NCI-H1694 treated with DMSO at 0.1 percent for 48 hours (cell line): ENCODE measurements around the gene RGL3.
"Not testable (repeated sequence)": the region's sequence is repeated elsewhere in the genome, so short reads cannot be mapped to it uniquely, and the experiment has no call there.

Experiments used
- DNase-seq: peaks from one replicate; lab custom pipeline; 2025; lab: John Stamatoyannopoulos, UW

The RGL3 gene

GRCh38 chr19:11418549-11419506 is at the start of gene RGL3:
Gene RGL3 (minus strand): TSS chr19:11419314. CDS start chr19:11419278, 36 bp downstream.
- no peak for DNase-seq

- DNase-seq = not testable (repeated sequence)
These were observed 49.2 kb upstream of the RGL3 start for GRCh38 chr19:11468266-11468845.

GRCh38 chr19:11465600-11465999 is 46.5 kb upstream of the RGL3 start:
- DNase-seq = no peak

- DNase-seq = no peak
These were observed 45.5 kb upstream of the RGL3 start for GRCh38 chr19:11464333-11465265.

- no peak for DNase-seq
These were observed 44.3 kb upstream of the RGL3 start for GRCh38 chr19:11463391-11463790.

- no peak for DNase-seq
These were observed 42.3 kb upstream of the RGL3 start for GRCh38 chr19:11461453-11461852.

- DNase-seq = no peak
These were observed 41.1 kb upstream of the RGL3 start for GRCh38 chr19:11460207-11460606.

- not testable (repeated sequence) for DNase-seq
These were observed 39.8 kb upstream of the RGL3 start for GRCh38 chr19:11458912-11459311.

- no peak for DNase-seq
These were observed 39.3 kb upstream of the RGL3 start for GRCh38 chr19:11458236-11458900.

GRCh38 chr19:11457831-11458230 is 38.7 kb upstream of the RGL3 start:
- no peak for DNase-seq

- DNase-seq = no peak
These were observed 38.0 kb upstream of the RGL3 start for GRCh38 chr19:11457115-11457514.

GRCh38 chr19:11456659-11457058 is 37.5 kb upstream of the RGL3 start:
- DNase-seq = no peak

GRCh38 chr19:11455233-11455554 is 36.1 kb upstream of the RGL3 start:
- not testable (repeated sequence) for DNase-seq

GRCh38 chr19:11453468-11454341 is 34.6 kb upstream of the RGL3 start:
- no peak for DNase-seq

GRCh38 chr19:11452620-11453310 is 33.7 kb upstream of the RGL3 start:
- DNase-seq = no peak

GRCh38 chr19:11451871-11452619 is 32.9 kb upstream of the RGL3 start:
- no peak for DNase-seq

GRCh38 chr19:11451327-11451870 is 32.3 kb upstream of the RGL3 start:
- no peak for DNase-seq

- no peak for DNase-seq
These were observed 31.6 kb upstream of the RGL3 start for GRCh38 chr19:11450570-11451326.
